HepG2 (cell line): ENCODE data around the gene CLCNKA.

Experiments used
- PRDM4 ChIP-seq: sonication (generic); formaldehyde crosslinking; IDR thresholded peaks from 2 replicates; pipeline ENCODE4 v1.9.0; 2021; ENCODE audit warnings: missing genetic modification reagents, borderline replicate concordance
- REST ChIP-seq, 2 experiments: IDR thresholded peaks; 2 replicates each; pipeline ENCODE4 v1.6.1; 2011 to 2012; ENCODE audit warnings: low read length in 2 of 2, borderline replicate concordance in 1 of 2, low read depth in 1 of 2, mild to moderate bottlenecking in 1 of 2, moderate library complexity in 1 of 2
- TBL1XR1 ChIP-seq: fragments of 150-350 bp; IDR thresholded peaks from 2 replicates; pipeline ENCODE4 v1.6.1; 2014; ENCODE audit warnings: borderline replicate concordance, low read length; ENCODE audit not compliant: partially characterized antibody
- TBP ChIP-seq: sonication (generic); formaldehyde crosslinking; IDR thresholded peaks from 2 replicates; pipeline ENCODE4 v1.5.0; 2020; ENCODE audit warnings: missing genetic modification reagents
- ZBTB7A ChIP-seq: sonication (generic); formaldehyde crosslinking; IDR thresholded peaks from 2 replicates; pipeline ENCODE4 v1.8.0; 2022; ENCODE audit warnings: mild to moderate bottlenecking, missing genetic modification reagents

GRCh38 chr1:15998929-15999328, 22.9 kb upstream of the CLCNKA start:
- TF ChIP-seq PRDM4 (CRISPR knock-in tag) (no peak), TBP (no peak), ZBTB7A (CRISPR knock-in tag) (no peak), REST (IDR thresholded peaks at IDR 0.05; ENCODE audit: borderline replicate concordance in 1 of 2, low read depth in 1 of 2, low read length in 2 of 2) (no peak), TBL1XR1 (no peak)
